KMS-11 (cell line): ENCODE data around the gene TLR6.
A peak's percentile ranks its signal among the peaks of the same experiment; 100 is the strongest.

Experiments used
- H2AFZ ChIP-seq: fragments of 200-600 bp; sonication (generic); 2 replicates; pipeline ENCODE4 v1.6.1; 2016; ENCODE audit warnings: antibody characterized with exemption, mixed run types, low read depth
- H3K27ac ChIP-seq: fragments of 200-600 bp; sonication (generic); 2 replicates; pipeline ENCODE4 v1.6.1; 2016; ENCODE audit warnings: mild to moderate bottlenecking, mixed run types
- H3K27me3 ChIP-seq: fragments of 200-600 bp; sonication (generic); 2 replicates; pipeline ENCODE4 v1.6.1; 2017; ENCODE audit warnings: mild to moderate bottlenecking, low read depth, mixed run types, moderate library complexity; ENCODE audit not compliant: insufficient read depth
- H3K36me3 ChIP-seq: fragments of 200-600 bp; sonication (generic); 2 replicates; pipeline ENCODE4 v1.6.1; 2017; ENCODE audit warnings: mild to moderate bottlenecking, mixed run types; ENCODE audit not compliant: insufficient read depth
- H3K4me1 ChIP-seq: fragments of 200-600 bp; sonication (generic); 2 replicates; pipeline ENCODE4 v1.6.1; 2016; ENCODE audit warnings: mild to moderate bottlenecking, low read depth, mixed run types; ENCODE audit not compliant: poor library complexity, severe bottlenecking
- H3K4me2 ChIP-seq: fragments of 200-600 bp; sonication (generic); 2 replicates; pipeline ENCODE4 v1.7.0; 2016; ENCODE audit warnings: mild to moderate bottlenecking, mixed run types
- H3K4me3 ChIP-seq: fragments of 200-600 bp; sonication (generic); IDR thresholded peaks from 2 replicates; pipeline ENCODE4 v1.6.1; 2017; ENCODE audit warnings: low read depth, low read length, mixed read lengths; ENCODE audit not compliant: insufficient read depth
- H3K79me2 ChIP-seq: fragments of 200-600 bp; sonication (generic); 2 replicates; pipeline ENCODE4 v1.6.1; 2016; ENCODE audit warnings: low read depth, mixed run types; ENCODE audit not compliant: insufficient read depth
- H3K9ac ChIP-seq: fragments of 200-600 bp; sonication (generic); 2 replicates; pipeline ENCODE4 v1.6.1; 2016; ENCODE audit warnings: mild to moderate bottlenecking, mixed run types
- H4K20me1 ChIP-seq: fragments of 200-600 bp; sonication (generic); 2 replicates; pipeline ENCODE4 v1.6.1; 2016; ENCODE audit warnings: mild to moderate bottlenecking, mixed run types; ENCODE audit not compliant: insufficient read depth
- TF ChIP-seq, protein P1 (sequence below): fragments of 200-600 bp; sonication (generic); conservative IDR thresholded peaks from 2 replicates; pipeline ENCODE4 v1.6.1; 2017; ENCODE audit warnings: low read depth, mild to moderate bottlenecking, antibody characterized with exemption, low read length, moderate library complexity, mixed read lengths

The TLR6 gene

DNA sequence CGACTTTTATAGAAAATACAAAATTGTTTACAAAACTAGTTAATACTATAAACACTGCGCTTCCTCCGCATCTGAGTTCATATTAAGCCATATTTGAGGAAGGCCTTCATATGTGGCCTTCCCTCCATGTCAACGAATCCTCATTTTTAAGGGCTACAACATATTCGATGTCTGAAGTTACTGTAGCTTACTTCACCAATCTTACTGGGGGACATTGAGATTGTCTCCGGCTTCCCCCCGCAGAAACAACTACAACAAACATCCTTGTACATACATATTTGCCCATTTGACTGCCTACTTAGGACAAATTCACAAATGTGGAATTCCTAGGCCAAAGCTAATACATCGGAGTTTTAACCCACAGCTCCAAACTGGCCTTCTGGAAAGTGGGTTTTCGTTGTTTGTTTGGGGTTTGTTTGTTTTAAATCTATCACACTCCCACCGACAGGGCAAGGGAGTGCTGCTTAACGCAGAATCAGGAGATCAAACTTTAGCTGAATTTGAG, 10.4 kb upstream of the TLR6 start:
- Histone ChIP-seq H3K4me3 (no peak overlapping the region), H2AFZ (peak overlapping the region; percentile 70), H3K9ac (no peak overlapping the region), H4K20me1 (no peaks in the 10 kb centered on the region), H3K4me1 (no peaks in the 10 kb centered on the region), H3K36me3 (no peaks in the 10 kb centered on the region), H3K27ac (no peak overlapping the region), H3K79me2 (no peaks in the 10 kb centered on the region), H3K27me3 (no peaks in the 10 kb centered on the region), H3K4me2 (peak overlapping the region; percentile 37; the same call in 1 of the 2 replicates)
- TF ChIP-seq, protein P1, sequence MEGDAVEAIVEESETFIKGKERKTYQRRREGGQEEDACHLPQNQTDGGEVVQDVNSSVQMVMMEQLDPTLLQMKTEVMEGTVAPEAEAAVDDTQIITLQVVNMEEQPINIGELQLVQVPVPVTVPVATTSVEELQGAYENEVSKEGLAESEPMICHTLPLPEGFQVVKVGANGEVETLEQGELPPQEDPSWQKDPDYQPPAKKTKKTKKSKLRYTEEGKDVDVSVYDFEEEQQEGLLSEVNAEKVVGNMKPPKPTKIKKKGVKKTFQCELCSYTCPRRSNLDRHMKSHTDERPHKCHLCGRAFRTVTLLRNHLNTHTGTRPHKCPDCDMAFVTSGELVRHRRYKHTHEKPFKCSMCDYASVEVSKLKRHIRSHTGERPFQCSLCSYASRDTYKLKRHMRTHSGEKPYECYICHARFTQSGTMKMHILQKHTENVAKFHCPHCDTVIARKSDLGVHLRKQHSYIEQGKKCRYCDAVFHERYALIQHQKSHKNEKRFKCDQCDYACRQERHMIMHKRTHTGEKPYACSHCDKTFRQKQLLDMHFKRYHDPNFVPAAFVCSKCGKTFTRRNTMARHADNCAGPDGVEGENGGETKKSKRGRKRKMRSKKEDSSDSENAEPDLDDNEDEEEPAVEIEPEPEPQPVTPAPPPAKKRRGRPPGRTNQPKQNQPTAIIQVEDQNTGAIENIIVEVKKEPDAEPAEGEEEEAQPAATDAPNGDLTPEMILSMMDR = no peak

DNA sequence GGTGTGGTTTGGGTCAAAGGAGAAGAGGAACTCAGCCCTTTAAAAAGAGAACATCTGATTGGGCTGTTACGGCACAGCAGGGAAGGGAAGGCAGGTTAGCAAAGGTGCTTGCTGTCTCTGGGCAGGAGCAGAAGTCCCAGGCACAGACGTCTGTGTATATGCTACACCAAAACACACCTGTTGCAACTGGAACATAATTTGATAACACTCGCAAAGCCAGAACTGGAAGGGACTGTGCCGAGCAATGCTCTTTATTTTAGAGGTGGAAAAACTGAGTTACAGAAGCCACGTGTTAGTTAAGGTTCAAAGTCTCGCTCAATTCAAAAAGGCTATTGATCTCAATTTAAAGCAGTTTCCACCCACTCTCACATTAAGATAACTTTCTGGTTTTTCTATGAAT, 8.8 kb upstream of the TLR6 start:
- H4K20me1 ChIP-seq = no peaks in the 10 kb centered on the region
- H3K4me2 ChIP-seq = no peak overlapping the region
- H3K4me1 ChIP-seq = no peaks in the 10 kb centered on the region
- no peak overlapping the region for H3K27ac ChIP-seq
- H3K4me3 ChIP-seq = no peak overlapping the region
- H3K36me3 ChIP-seq = no peaks in the 10 kb centered on the region
- no peak overlapping the region for H3K9ac ChIP-seq
- H2AFZ ChIP-seq = no peak overlapping the region
- TF ChIP-seq, protein P1 = no peak
- H3K79me2 ChIP-seq = no peaks in the 10 kb centered on the region
- no peaks in the 10 kb centered on the region for H3K27me3 ChIP-seq

DNA sequence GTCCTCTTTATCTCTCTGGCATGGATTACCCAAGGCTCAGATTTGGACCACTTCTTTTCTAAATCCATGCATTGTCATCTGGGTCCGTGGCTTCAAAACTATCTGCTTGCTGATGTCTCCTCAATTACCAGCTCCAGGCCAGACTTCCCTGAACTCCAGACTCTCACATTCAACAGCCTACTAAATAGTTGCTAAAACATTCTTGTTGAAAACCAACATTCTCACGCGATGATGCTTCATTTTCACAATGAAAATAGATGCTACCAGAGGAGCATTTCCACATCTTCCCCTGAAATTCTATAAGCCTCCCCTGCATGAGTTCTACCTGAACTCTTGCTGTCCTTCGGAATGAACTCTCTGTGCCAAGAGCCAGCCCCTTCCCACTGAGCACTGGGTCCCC, 5.2 kb upstream of the TLR6 start:
- Histone ChIP-seq H3K4me3 (no peak overlapping the region), H3K79me2 (no peaks in the 10 kb centered on the region), H3K36me3 (no peaks in the 10 kb centered on the region), H3K4me1 (peaks cover 14% of the 10 kb centered on the region), H3K4me2 (no peak overlapping the region), H4K20me1 (no peaks in the 10 kb centered on the region), H3K9ac (no peak overlapping the region), H3K27ac (no peak overlapping the region), H2AFZ (no peak overlapping the region), H3K27me3 (no peaks in the 10 kb centered on the region)
- TF ChIP-seq, protein P1 = no peak

DNA sequence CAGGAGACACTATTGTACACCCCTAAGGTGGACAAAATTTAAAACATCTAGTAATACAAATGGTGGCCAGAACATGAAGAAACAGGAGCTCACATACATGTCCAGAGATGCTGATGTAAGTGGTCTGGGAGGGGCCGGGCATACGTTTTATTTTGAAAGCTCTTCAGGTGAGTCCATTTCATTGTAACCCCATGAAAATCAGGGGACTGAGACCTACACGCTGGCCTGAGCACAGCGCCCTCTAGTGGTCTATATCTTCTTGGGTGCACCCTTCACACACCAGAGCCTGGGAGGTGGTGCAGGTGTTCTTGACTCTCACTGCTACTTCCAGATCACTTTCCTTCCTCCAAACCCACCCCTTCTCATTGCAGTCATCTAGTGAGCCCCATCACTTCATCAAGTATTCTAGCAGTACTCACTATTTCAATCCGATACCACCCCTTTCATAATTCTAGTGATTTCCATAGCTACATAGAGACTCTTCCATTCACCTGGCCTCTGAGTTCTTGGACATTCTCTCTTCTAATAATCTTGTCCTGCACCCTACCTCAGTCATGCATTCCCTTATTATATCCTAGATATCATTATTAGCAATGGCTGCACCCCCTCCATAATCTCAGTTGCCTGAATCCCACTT, 4.3 kb upstream of the TLR6 start:
- no peak overlapping the region for H3K4me2 ChIP-seq
- H3K27me3 ChIP-seq = no peaks in the 10 kb centered on the region
- no peak overlapping the region for H3K4me3 ChIP-seq
- H3K36me3 ChIP-seq = no peaks in the 10 kb centered on the region
- H3K27ac ChIP-seq = no peak overlapping the region
- no peaks in the 10 kb centered on the region for H3K79me2 ChIP-seq
- TF ChIP-seq, protein P1 = peak; percentile 72
- no peak overlapping the region for H3K9ac ChIP-seq
- peaks cover 20% of the 10 kb centered on the region for H3K4me1 ChIP-seq
- no peaks in the 10 kb centered on the region for H4K20me1 ChIP-seq
- H2AFZ ChIP-seq = no peak overlapping the region
